AG09309 (cell line): ENCODE data around the gene URB1.

ENCODE experiments used
- DNase-seq: peaks from one replicate; pipeline ENCODE4 v3.0.0-alpha.2; 2010; ENCODE audit warnings: low read depth
- H3K4me3 ChIP-seq: 2 replicates; pipeline ENCODE4 v1.5.1; 2011; ENCODE audit warnings: mild to moderate bottlenecking, low read depth, low read length, moderate library complexity; ENCODE audit not compliant: control insufficient read depth
- TF ChIP-seq, protein P1 (sequence below): IDR thresholded peaks from 2 replicates; pipeline ENCODE4 v1.5.1; 2011; ENCODE audit warnings: mild to moderate bottlenecking, low read depth, low read length, inconsistent platforms; ENCODE audit not compliant: insufficient read depth, control insufficient read depth; ENCODE audit errors: missing control alignments

The URB1 gene

DNA sequence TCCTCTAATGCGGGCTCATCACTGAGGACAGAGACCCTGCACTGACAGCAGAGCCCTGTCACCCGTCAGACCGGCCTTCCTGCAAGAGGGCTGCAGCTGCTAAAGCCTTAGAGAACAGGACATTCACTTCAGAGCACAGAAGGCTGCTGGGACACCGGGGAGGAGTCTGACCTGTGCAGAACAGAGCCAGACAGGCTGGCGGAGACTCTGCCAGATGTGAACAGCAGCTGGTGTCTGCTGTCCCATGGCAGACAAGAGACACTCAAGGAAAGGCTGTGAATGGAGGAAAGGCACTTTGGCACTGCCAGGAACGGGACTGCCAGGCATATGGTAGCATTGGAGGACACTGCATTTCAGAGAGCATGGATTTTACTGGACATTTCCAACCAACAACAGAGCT, 72.8 kb downstream of the URB1 start:
- TF ChIP-seq, protein P1, sequence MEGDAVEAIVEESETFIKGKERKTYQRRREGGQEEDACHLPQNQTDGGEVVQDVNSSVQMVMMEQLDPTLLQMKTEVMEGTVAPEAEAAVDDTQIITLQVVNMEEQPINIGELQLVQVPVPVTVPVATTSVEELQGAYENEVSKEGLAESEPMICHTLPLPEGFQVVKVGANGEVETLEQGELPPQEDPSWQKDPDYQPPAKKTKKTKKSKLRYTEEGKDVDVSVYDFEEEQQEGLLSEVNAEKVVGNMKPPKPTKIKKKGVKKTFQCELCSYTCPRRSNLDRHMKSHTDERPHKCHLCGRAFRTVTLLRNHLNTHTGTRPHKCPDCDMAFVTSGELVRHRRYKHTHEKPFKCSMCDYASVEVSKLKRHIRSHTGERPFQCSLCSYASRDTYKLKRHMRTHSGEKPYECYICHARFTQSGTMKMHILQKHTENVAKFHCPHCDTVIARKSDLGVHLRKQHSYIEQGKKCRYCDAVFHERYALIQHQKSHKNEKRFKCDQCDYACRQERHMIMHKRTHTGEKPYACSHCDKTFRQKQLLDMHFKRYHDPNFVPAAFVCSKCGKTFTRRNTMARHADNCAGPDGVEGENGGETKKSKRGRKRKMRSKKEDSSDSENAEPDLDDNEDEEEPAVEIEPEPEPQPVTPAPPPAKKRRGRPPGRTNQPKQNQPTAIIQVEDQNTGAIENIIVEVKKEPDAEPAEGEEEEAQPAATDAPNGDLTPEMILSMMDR, result no peak
- DNase-seq, result no peak
- H3K4me3 ChIP-seq, result no peak overlapping the region

- H3K4me3 ChIP-seq, result no peak overlapping the region
- no peak for DNase-seq
- TF ChIP-seq, protein P1, result no peak
These were observed 73.8 kb downstream of the URB1 start for GRCh38 chr21:32319012-32319411.

DNA sequence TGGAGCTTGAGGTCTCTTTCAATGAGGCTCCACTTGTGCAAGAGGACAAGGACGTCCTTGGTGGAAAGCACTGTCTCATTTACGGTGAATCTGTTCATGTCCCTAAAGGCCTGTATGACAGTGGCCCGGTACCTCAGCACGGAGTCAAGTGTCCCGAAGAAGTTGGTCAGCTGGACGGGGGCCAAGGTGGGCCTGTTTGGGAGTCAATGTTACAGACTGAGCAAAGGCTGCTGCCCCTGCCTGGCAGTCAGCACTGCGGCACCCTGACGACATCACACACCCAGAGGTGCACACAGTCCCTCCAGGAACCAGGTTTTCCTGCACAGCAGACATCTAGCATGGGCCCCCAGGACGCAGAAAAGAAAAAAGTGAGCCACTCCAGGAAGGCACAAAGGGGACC, 75.1 kb downstream of the URB1 start:
- no peak overlapping the region for H3K4me3 ChIP-seq
- DNase-seq, result no peak
- TF ChIP-seq, protein P1, result no peak

DNA sequence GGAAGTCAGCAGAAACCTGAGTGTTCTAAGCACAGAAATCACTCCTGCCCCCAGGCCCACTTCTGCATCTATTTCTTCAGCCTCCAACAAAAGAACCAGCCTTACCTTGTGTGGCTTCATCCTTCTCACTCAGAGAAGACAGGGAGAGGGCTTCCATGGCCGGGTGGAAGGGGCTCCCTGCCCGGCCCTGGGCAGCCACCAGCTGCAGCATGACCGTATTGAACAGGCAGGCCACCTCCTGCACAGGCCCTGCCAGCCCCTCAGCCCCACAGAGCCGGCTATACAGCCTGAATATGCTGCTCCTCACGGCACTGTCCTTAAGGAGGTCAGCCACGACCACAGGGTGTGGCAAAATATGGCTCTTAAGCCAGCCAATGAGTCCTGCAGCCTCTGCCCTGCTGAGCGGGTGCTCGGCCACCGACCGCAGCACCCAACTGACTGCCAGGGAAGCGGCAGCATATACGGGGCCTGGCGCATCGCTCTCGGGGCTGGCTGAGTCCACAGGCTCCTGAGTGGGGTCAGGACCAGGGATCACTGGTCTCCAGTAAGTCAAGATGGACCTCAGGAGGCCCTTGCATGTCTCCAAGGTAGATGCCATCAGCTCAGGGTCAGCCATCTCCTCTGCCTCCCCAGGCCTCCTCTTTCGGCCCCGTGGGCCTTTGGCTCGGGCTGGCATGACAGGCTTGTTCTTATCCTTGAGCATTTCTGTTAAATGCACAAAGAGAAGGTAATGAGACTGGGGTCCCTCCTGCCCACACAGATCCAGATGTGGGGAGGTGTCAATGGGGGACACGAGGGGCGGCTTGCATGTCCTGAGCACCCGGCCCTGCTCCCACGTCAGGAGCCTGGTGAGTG, 76.2 kb downstream of the URB1 start:
- DNase-seq, result no peak
- TF ChIP-seq, protein P1, result no peak
- no peak overlapping the region for H3K4me3 ChIP-seq

DNA sequence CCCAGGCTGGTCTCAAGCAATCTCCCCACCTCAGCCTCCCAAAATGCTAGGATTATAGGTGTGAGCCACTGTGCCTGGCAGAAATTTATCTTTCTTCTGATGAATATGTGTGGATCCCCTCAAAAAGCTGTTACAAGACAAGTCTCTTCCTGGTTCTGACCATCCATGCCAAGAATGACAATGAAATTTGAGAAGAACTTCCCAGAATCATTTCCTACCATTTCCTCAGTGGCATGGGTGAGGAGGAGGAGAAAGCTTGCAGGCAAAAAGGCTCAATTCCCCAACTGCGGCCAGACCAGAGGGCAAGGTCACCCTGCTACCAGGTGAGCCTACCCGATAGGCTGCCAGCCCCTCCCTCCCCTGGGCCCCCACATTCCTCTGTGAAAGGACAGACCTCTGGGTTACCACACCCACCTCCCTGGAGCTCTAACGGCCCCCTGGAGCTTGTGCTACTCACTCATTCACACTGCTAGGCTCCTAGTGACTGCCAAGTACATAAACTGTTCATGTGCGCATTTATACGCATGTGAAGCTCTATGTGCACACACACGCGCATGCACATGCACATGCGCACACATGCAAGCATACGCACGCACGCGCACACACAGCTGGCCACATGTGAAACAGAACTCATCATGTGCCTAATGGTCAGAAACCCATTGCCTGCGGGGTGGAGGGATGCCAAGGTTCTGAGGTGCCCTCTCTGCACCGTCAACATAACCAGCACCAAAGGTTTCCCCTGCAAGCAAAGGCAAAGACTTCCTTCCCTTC, 77.1 kb downstream of the URB1 start:
- TF ChIP-seq, protein P1, result no peak
- no peak for DNase-seq
- H3K4me3 ChIP-seq, result no peak overlapping the region

- H3K4me3 ChIP-seq, result no peak overlapping the region
- DNase-seq, result no peak
- TF ChIP-seq, protein P1, result no peak
These were observed 78.0 kb downstream of the URB1 start for GRCh38 chr21:32314806-32315205.
